Stimulated activated CD8-positive, alpha-beta memory T cell treated with anti-CD3 and anti-CD28 coated beads, Interleukin-15, amount 100 ng/mL, for 4 hours (primary cell): ENCODE measurements around the gene H6PD.

Experiments
- DNase-seq, 2 donors: peaks; one replicate each; pipeline ENCODE4 v3.0.0-alpha.2; 2020; ENCODE audit warnings: low read depth in 2 of 2

H6PD gene

DNA sequence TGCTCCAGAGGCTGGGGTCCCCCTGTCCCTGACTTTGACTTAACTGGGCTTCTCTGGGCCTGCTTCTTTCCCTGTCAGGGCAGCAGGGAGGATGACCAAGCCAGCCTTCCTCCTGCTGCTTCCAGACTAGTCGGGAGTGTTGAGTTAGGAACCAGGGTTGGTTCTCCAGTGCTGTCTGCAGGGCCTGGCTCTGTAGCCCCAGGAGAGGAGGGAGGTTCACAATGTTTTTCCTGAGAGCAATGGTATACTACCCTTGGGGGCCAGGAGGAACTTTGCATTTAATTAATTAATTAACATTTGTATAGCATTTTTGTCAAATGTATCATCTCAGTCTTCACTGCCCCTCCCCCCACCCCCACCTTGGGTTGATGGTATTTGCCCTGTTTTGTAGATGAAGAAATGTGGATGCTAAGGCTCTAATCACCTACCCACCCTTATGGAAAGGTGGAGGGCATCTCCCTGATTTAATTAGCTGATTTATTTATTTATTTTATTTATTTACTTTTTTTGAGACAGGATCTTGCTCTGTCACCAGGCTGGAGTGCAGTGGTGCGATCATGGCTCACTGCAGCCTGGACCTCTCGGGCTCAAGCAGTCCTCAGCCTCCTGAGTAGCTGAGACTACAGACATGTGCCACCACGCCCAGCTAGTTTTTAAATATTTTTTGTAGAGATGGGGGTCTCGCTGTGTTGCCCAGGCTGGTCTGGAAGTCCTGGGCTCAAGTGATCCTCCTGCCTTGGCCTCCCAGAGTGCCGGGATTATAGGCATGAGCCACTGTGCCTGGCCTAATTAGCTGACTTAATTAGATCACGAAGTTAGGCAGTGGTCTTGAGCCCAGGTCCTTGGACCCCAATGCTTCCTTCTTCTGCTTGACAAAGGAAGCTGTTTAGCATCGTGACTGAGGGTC is 6.6 kb downstream of the H6PD start:
- no peak for DNase-seq

DNA sequence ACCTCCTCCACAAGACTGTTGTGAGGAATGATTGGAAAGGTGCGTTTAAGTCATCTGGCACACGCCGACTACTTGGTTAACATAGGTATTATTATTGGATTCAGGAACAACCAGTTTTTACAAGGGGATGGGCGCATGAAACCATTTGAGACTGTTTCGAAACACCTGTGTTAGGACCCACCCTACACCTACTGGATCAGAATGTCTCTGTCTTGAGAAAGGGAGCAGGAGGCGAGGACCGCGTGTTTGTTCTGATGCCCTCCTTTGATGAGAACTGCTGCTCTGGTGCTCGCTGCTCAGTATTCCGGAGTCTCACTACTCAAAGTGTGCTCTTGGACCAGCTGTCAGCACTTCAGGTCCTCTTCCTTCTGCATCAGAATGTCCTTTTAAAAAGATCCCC is 7.3 kb downstream of the H6PD start:
- DNase-seq, result no peak

DNA sequence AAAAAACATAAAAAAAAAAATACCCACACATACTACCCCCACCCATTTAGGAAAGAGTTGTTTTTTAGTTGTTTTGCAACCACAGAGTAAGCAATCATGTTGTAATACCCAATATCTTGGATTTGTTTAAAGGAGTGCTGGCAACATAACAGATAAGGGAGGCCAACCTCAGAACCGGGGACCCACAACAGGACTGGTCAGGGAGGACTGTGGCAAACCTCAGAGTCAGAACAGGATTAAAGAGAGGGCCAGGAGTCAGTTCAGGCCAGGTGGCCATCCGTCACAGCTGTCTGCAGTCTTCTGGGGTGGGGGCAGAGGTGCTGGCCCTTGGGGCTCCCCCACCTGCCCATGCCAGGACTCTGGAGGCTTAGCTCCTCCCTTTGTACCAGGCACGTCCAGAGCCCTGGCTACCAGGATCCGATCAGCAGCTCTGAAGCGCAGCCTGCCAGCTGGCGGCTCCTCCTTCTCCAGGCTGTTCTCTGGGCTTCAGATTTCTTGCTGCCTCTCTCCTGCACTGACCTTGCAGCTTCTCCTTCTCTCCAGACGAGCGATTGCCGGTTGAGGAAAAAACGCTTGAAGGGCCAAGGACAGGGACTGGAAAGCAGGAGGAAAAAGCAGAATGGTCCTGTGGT is 7.9 kb downstream of the H6PD start:
- no peak for DNase-seq

DNA sequence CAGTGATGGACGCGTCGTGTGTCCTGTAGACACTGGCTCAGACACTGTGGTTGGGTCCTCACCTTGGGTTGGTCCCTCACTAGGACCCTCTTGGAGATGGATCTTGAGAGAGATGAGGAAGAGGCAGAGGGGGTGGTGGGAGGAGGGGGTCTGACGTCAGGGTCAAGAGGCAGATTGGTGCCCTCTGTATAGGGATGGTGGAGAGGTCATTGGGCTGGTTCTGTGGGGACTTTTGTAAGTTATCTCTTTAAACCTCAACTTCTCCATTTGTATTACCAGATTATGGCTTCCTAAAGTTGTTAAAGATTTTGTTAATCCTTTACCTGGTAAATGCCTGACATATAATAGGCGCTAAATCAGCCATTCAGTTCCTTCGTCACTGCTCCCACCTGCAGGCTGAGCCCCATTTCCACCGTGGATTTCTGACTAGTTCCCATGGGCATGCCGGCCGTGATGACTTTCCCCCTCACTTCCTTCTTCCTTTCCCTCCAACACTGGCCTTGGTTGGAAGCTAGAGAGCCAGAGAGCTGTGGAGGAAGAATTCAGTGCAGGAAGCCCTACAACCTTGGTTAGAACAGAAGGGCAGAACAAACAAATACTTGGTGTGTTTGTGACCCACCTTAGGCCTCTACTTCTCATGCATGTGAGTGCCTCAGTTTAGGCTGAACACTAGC is 8.6 kb downstream of the H6PD start:
- DNase-seq, result no peak

DNA sequence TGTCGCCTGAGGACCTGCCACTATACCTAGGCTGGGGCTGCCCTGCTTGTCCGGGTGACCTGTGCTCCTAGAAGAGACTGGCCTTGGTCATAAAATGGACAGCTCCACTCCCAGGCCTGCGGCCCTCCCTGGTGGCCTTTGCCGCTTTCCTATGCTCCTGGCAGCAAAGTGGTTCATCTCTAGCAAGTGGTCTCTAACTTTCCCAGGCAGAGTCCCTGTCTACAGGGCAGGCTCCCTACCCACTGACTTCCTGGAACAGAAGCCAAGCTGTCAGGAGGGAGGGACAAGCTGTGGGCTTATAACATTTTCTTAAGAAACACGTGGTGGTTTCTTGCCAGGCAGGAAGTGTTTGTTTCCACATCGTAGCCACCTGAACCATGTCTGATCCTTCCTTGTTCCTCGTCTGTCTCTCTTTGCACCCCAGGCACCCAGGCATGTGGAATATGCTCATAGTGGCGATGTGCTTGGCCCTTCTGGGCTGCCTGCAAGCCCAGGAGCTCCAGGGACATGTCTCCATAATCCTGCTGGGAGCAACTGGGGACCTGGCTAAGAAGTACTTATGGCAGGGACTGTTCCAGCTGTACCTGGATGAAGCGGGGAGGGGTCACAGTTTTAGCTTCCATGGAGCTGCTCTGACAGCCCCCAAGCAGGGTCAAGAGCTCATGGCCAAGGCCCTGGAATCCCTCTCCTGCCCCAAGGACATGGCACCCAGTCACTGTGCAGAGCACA is 10.1 kb downstream of the H6PD start:
- no peak for DNase-seq

- no peak for DNase-seq
These were observed 10.7 kb downstream of the H6PD start for GRCh38 chr1:9245230-9245619.

GRCh38 chr1:9245661-9246060 is 11.1 kb downstream of the H6PD start:
- no peak for DNase-seq

GRCh38 chr1:9246215-9246614 is 11.6 kb downstream of the H6PD start:
- DNase-seq, result no peak

- DNase-seq, result no peak
These were observed 12.5 kb downstream of the H6PD start for GRCh38 chr1:9246841-9247785.

DNA sequence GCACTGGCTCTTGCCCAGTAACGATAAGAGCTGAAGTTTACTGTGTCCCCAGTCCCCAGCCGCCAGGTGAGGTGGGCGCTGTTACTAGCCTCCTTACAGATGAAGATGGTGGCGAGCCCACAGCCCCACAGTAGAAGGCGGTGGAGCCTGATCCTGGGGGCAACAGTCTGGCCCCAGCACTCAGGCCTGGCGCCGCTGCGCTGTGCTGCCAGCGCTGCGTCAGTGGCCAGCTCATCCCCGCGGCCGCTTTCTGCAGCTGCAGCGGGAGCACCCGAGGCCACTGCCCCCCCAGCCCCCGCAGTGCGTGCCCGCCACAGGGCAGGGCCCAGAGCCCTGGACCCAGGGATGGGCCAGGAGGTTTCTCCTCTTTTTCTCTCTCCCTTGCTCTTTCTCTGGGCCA is 13.3 kb downstream of the H6PD start:
- no peak for DNase-seq

DNA sequence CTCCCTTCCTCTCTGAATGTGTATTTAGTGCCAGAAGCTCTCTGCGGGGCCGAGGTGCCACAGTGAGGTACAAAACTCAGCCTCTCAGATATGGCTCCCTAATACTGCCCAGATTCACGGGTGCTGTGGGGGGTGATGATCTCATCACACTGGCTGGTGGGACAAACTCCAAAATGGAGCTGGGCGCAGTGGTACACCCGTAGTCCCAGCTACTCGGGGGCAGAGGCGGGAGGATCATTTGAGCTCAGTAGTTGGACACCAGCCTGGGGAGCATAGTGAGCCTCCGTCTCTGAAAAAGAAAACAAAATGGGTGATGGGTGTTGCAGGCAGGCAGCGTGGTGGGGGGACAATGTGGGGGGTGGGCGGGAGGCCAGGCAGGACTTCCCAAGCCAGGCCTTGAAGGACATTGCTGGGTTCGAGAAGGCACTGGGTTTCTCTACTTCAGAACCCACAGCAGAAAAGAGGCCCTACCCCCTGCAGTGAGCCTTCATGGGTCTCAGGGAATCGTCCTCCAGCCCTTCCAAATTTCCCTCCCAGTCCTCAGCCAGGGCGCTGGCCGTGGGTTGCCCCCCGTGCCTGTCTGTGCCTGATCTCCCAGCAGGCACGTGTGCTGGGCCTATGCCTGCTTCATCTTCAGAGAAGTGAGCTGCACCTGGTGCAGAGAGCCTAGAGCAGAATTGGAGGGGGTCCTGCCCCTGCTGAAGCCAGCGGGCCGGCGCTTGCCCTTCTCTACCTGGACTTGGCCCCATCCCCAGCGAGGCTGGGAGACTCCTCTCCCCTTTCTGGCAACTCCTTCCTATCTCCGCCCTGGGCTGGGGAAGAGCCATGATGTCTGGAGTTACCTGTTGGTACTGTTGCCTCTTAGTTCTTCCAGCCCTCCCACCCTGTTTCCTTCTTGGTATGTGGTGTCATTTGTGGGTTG is 14.0 kb downstream of the H6PD start:
- no peak for DNase-seq

DNA sequence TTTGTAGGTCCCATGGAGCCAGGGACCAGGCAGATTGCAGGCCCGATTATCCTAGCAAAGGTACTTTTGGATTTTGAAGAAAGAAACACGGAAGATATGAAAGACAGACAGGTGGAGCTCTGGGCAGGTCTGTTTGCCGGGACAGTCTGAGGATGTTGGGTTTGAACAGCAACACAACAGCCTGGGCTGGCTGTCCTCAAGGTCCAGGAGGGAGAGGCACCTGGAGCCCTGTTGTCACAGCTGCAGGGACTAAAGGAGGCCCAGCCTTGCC is 14.6 kb downstream of the H6PD start:
- no peak for DNase-seq

- DNase-seq, result no peak
These were observed 15.2 kb downstream of the H6PD start for GRCh38 chr1:9249534-9250410.

GRCh38 chr1:9250411-9251381 is 16.1 kb downstream of the H6PD start:
- DNase-seq, result no peak

- no peak for DNase-seq
These were observed 16.9 kb downstream of the H6PD start for GRCh38 chr1:9251501-9251900.

GRCh38 chr1:9253004-9253403 is 18.4 kb downstream of the H6PD start:
- no peak for DNase-seq

DNA sequence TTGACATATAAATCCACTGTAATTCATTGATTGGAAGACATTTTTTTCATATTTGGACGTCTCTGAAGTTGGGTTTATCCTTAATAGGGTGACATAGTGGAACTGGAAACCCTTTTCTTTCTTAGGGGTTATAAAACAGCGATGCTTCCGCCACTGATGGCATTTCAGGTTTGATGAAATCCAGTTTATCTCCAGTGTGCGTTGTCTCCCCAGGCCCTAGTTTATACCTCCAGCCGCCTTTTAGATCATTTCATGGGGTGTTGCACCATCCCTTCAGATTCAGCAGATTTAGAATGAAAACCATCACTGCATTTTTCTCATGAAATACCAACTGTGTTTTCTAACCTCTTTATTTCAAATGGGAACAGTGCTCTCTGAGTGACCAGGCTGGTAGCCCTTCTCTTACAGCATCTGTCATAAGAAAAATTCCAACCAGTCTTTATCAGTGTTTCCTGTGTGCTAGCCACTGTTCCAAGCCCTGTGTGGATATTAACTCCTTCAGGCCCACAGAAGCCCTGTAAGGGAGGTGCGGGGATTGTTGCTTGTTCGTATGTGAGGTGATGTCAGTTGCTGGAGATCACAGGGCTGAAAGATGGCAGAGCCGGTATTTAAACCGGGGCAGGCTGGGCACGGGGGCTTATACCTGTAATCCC is 19.0 kb downstream of the H6PD start:
- DNase-seq, result no peak
